Measurements from ENCODE around the gene CACNG4. TPM values are rescaled to one million over a fixed set of nuclear protein-coding genes. Genes with fewer than 3 reads are reported as not detected.

The CACNG4 gene
- total RNA-seq, 1 experiment from 2014 or later: 40.3 TPM

- DNase-seq (ENCODE audit: low read depth, low spot score) (no peak), ATAC-seq (peak; percentile 52)
- intact Hi-C loops (cut with micrococcal nuclease; ENCODE audit: unreplicated experiment): no loop called here
- peak overlapping the region in 1 of 2 experiments; percentile 14; a peak in 2 of 4 replicates for H3K4me3 ChIP-seq (ENCODE audit: low read depth in 2 of 2, low read length in 2 of 2)
- H3K27me3 ChIP-seq (ENCODE audit: control insufficient read depth, insufficient read depth, low read length): no peaks in the 10 kb centered on the region
- no peaks in the 10 kb centered on the region; the same call in 1 of the 2 replicates for H3K9me3 ChIP-seq (ENCODE audit: control insufficient read depth, insufficient read depth, low read depth, low read length)
- no TSS peak for BruUV-seq (replicated peaks)
- ChIA-PET POLR2A (no interaction called here), CTCF (interaction anchor here (1.0 to 1.3 kb wide), 2 partner anchors 8 to 30 kb away, joined by 4 to 5 read pairs; no protein-coding TSS in a partner anchor)
- H3K4me1 ChIP-seq (ENCODE audit: control insufficient read depth, insufficient read depth, low read length): peaks cover 39% of the 10 kb centered on the region
- peak; percentile 23; the same call in 1 of the 2 replicates for TF ChIP-seq TCF7L2 (IDR thresholded peaks at IDR 0.05; ENCODE audit: low read depth, low read length)
- TF ChIP-seq, protein P1, sequence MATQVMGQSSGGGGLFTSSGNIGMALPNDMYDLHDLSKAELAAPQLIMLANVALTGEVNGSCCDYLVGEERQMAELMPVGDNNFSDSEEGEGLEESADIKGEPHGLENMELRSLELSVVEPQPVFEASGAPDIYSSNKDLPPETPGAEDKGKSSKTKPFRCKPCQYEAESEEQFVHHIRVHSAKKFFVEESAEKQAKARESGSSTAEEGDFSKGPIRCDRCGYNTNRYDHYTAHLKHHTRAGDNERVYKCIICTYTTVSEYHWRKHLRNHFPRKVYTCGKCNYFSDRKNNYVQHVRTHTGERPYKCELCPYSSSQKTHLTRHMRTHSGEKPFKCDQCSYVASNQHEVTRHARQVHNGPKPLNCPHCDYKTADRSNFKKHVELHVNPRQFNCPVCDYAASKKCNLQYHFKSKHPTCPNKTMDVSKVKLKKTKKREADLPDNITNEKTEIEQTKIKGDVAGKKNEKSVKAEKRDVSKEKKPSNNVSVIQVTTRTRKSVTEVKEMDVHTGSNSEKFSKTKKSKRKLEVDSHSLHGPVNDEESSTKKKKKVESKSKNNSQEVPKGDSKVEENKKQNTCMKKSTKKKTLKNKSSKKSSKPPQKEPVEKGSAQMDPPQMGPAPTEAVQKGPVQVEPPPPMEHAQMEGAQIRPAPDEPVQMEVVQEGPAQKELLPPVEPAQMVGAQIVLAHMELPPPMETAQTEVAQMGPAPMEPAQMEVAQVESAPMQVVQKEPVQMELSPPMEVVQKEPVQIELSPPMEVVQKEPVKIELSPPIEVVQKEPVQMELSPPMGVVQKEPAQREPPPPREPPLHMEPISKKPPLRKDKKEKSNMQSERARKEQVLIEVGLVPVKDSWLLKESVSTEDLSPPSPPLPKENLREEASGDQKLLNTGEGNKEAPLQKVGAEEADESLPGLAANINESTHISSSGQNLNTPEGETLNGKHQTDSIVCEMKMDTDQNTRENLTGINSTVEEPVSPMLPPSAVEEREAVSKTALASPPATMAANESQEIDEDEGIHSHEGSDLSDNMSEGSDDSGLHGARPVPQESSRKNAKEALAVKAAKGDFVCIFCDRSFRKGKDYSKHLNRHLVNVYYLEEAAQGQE (IDR thresholded peaks at IDR 0.05; ENCODE audit: insufficient read depth in 1 of 2, low read depth in 2 of 2, low read length in 1 of 2): no peak
- H3K27ac ChIP-seq (ENCODE audit: low read length): peak overlapping the region; percentile 96
- in situ Hi-C loops (cut with HindIII; ENCODE audit: low pct_unique_long_range_greater_than_20kb, low sequenced_read_pairs): no loop called here
- no peaks in the 10 kb centered on the region for H3K36me3 ChIP-seq (ENCODE audit: control insufficient read depth, insufficient read depth, low read length)
Measured at GRCh38 chr17:66945147-66945835, 19.2 kb upstream of the CACNG4 start.

DNA sequence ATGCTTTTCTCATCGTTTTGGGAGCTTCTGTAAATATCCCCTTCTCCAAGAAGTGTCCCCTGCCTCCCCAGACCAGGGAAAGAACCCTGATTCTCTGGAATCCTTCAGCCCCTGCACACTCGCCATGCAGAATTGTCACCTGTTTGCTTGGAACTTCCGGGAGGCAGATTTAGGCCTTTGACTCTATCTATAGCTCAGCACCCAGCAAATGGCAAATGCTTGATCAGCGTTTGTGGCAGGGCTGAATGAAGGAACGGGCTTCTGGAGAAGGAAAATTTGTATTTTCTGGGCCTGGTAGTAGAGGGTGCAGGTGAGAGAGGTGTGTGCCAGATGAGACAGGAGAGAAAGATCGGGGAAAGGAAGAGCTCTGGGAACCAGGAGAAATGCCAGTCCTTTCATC is 18.3 kb upstream of the CACNG4 start:
- POLR2A ChIA-PET: no interaction called here
- no peak for ATAC-seq
- no peaks in the 10 kb centered on the region for H3K36me3 ChIP-seq (ENCODE audit: control insufficient read depth, insufficient read depth, low read length)
- intact Hi-C loops (cut with micrococcal nuclease; ENCODE audit: unreplicated experiment): no loop called here
- peaks cover 45% of the 10 kb centered on the region for H3K4me1 ChIP-seq (ENCODE audit: control insufficient read depth, insufficient read depth, low read length)
- H3K4me3 ChIP-seq (ENCODE audit: low read depth in 2 of 2, low read length in 2 of 2): no peak overlapping the region
- TF ChIP-seq, protein P2, sequence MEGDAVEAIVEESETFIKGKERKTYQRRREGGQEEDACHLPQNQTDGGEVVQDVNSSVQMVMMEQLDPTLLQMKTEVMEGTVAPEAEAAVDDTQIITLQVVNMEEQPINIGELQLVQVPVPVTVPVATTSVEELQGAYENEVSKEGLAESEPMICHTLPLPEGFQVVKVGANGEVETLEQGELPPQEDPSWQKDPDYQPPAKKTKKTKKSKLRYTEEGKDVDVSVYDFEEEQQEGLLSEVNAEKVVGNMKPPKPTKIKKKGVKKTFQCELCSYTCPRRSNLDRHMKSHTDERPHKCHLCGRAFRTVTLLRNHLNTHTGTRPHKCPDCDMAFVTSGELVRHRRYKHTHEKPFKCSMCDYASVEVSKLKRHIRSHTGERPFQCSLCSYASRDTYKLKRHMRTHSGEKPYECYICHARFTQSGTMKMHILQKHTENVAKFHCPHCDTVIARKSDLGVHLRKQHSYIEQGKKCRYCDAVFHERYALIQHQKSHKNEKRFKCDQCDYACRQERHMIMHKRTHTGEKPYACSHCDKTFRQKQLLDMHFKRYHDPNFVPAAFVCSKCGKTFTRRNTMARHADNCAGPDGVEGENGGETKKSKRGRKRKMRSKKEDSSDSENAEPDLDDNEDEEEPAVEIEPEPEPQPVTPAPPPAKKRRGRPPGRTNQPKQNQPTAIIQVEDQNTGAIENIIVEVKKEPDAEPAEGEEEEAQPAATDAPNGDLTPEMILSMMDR (IDR thresholded peaks at IDR 0.05): no peak
- no peak for TF ChIP-seq POLR2AphosphoS5 (IDR thresholded peaks at IDR 0.05; ENCODE audit: low read depth, low read length)
- TF ChIP-seq TCF7L2 (IDR thresholded peaks at IDR 0.05; ENCODE audit: low read depth, low read length): no peak
- TF ChIP-seq SIN3A (IDR thresholded peaks at IDR 0.05; ENCODE audit: borderline replicate concordance, insufficient read depth, low read depth, low read length): no peak
- TF ChIP-seq, protein P1 (IDR thresholded peaks at IDR 0.05; ENCODE audit: insufficient read depth in 1 of 2, low read depth in 2 of 2, low read length in 1 of 2): no peak
- H3K27ac ChIP-seq (ENCODE audit: low read length): peak overlapping the region; percentile 96
- no TSS peak for BruUV-seq (replicated peaks)
- no peak for DNase-seq (ENCODE audit: low read depth, low spot score)
- in situ Hi-C loops (cut with HindIII; ENCODE audit: low pct_unique_long_range_greater_than_20kb, low sequenced_read_pairs): no loop called here
- no peaks in the 10 kb centered on the region for H3K27me3 ChIP-seq (ENCODE audit: control insufficient read depth, insufficient read depth, low read length)
- H3K9me3 ChIP-seq (ENCODE audit: control insufficient read depth, insufficient read depth, low read depth, low read length): no peaks in the 10 kb centered on the region; the same call in 1 of the 2 replicates
- CTCF ChIA-PET: no interaction called here

All from Panc1 (cell line).